Neuronal stem cell (in vitro differentiated cells): ENCODE data around the gene SH2D1A.

Experiments
- DNase-seq: peaks from one replicate; pipeline ENCODE4 v3.0.0-alpha.2; 2013; ENCODE audit warnings: low spot score
- H2AFZ ChIP-seq: one replicate; pipeline ENCODE4 v1.6.1; 2013; ENCODE audit warnings: mild to moderate bottlenecking, low read length, inconsistent platforms
- H2AK5ac ChIP-seq: 2 replicates; pipeline ENCODE4 v1.6.1; 2013; ENCODE audit warnings: low read depth, mild to moderate bottlenecking, inconsistent platforms, low read length, moderate library complexity, mixed read lengths
- H2BK120ac ChIP-seq: 2 replicates; pipeline ENCODE4 v1.6.1; 2013; ENCODE audit warnings: low read depth, mild to moderate bottlenecking, inconsistent platforms, low read length, moderate library complexity, mixed read lengths
- H2BK12ac ChIP-seq: one replicate; pipeline ENCODE4 v1.6.1; 2013; ENCODE audit warnings: low read length, inconsistent platforms
- H2BK15ac ChIP-seq: 2 replicates; pipeline ENCODE4 v1.6.1; 2013; ENCODE audit warnings: mild to moderate bottlenecking, low read length, inconsistent platforms, mixed read lengths
- H2BK5ac ChIP-seq: one replicate; pipeline ENCODE4 v1.6.1; 2013; ENCODE audit warnings: inconsistent platforms, mild to moderate bottlenecking, low read length, moderate library complexity
- H3K14ac ChIP-seq: one replicate; pipeline ENCODE4 v1.6.1; 2013; ENCODE audit warnings: low read length, inconsistent platforms
- H3K18ac ChIP-seq: 2 replicates; pipeline ENCODE4 v1.6.1; 2013; ENCODE audit warnings: low read length, inconsistent platforms
- H3K23ac ChIP-seq: 2 replicates; pipeline ENCODE4 v1.6.1; 2013; ENCODE audit warnings: low read depth, mild to moderate bottlenecking, mixed read lengths, low read length, inconsistent platforms; ENCODE audit not compliant: poor library complexity
- H3K27ac ChIP-seq: replicated peaks from 3 replicates; pipeline ENCODE4 v1.5.1; 2013; ENCODE audit warnings: low read length, inconsistent platforms
- H3K27me3 ChIP-seq, 3 experiments: 2 replicates each; pipeline ENCODE4 v1.6.1; 2013; ENCODE audit warnings: low read length in 3 of 3, mild to moderate bottlenecking in 2 of 3, inconsistent platforms in 1 of 3, low read depth in 1 of 3, mixed read lengths in 1 of 3, moderate library complexity in 1 of 3; ENCODE audit not compliant: control insufficient read depth in 3 of 3, insufficient read depth in 3 of 3
- H3K36me3 ChIP-seq, 2 donors: replicated peaks in 1 of 2; 2 replicates each; pipeline ENCODE4 v1.6.1; 2013; ENCODE audit warnings: low read length in 2 of 2; ENCODE audit not compliant: control insufficient read depth in 2 of 2, insufficient read depth in 2 of 2
- H3K4ac ChIP-seq: 2 replicates; pipeline ENCODE4 v1.6.1; 2013; ENCODE audit warnings: inconsistent platforms, mild to moderate bottlenecking, low read length, moderate library complexity
- H3K4me1 ChIP-seq, 2 donors: 1 replicate in 1 of 2; 2 replicates in 1 of 2; pipeline ENCODE4 v1.6.1; 2013; ENCODE audit warnings: low read length in 2 of 2, low read depth in 1 of 2; ENCODE audit not compliant: control insufficient read depth in 2 of 2, insufficient read depth in 1 of 2
- H3K4me2 ChIP-seq: one replicate; pipeline ENCODE4 v1.6.1; 2013; ENCODE audit warnings: mild to moderate bottlenecking, low read length, inconsistent platforms; ENCODE audit not compliant: insufficient read depth, poor library complexity, severe bottlenecking
- H3K4me3 ChIP-seq, 2 donors: 2 replicates each; pipeline ENCODE4 v1.5.1; 2013; ENCODE audit warnings: low read length in 2 of 2, mild to moderate bottlenecking in 2 of 2, inconsistent platforms in 1 of 2, moderate library complexity in 1 of 2
- H3K79me1 ChIP-seq: one replicate; pipeline ENCODE4 v1.6.1; 2013; ENCODE audit warnings: low read depth, mild to moderate bottlenecking, inconsistent platforms, low read length, moderate library complexity
- H3K9ac ChIP-seq: one replicate; pipeline ENCODE4 v1.6.1; 2013; ENCODE audit warnings: mild to moderate bottlenecking, low read depth, low read length, inconsistent platforms; ENCODE audit not compliant: poor library complexity
- H3K9me3 ChIP-seq, 2 donors: replicated peaks in 1 of 2; 2 replicates each; pipeline versions ENCODE3 to v1.6.1; 2013; ENCODE audit warnings: low read length in 2 of 2, mild to moderate bottlenecking in 2 of 2, inconsistent platforms in 1 of 2, low read depth in 1 of 2, mixed read lengths in 1 of 2, moderate library complexity in 1 of 2; ENCODE audit not compliant: control insufficient read depth in 2 of 2, insufficient read depth in 1 of 2
- H4K8ac ChIP-seq: one replicate; pipeline ENCODE4 v1.6.1; 2013; ENCODE audit warnings: low read depth, mild to moderate bottlenecking, inconsistent platforms, low read length, moderate library complexity
- H4K91ac ChIP-seq: one replicate; pipeline ENCODE4 v1.6.1; 2013; ENCODE audit warnings: low read length, low read depth, mild to moderate bottlenecking, inconsistent platforms; ENCODE audit not compliant: poor library complexity
- WGBS, 2 donors: extraction: QIAGEN DNeasy Blood & Tissue Kit; methylation state at CpG; one replicate each; pipeline ENCODE4 v1.1.7; 2013; ENCODE audit warnings: missing lambda C conversion rate in 2 of 2, mixed read lengths in 1 of 2; ENCODE audit not compliant: insufficient read length in 2 of 2, insufficient replicate concordance in 1 of 2; ENCODE audit errors: extremely low coverage in 2 of 2; 5-methylcytosine and 5-hydroxymethylcytosine counted together

The SH2D1A gene

GRCh38 chrX:124341396-124342132 lies 4.8 kb upstream of the SH2D1A start:
- DNase-seq, result no peak
- Histone ChIP-seq H3K4me2 (no peak overlapping the region), H3K4me3 (no peak overlapping the region), H2BK12ac (no peak overlapping the region), H3K4me1 (no peaks in the 10 kb centered on the region), H3K14ac (no peak overlapping the region), H3K23ac (no peak overlapping the region), H3K9ac (no peak overlapping the region), H2AFZ (no peak overlapping the region), H2AK5ac (no peak overlapping the region), H3K79me1 (no peaks in the 10 kb centered on the region), H2BK15ac (no peak overlapping the region), H3K36me3 (no peaks in the 10 kb centered on the region), H3K9me3 (no peaks in the 10 kb centered on the region), H3K27me3 (no peaks in the 10 kb centered on the region), H4K91ac (no peak overlapping the region), H2BK120ac (no peak overlapping the region), H3K18ac (no peak overlapping the region), H3K27ac (no peak overlapping the region), H3K4ac (no peak overlapping the region), H4K8ac (no peak overlapping the region), H2BK5ac (no peak overlapping the region)
- no CpG with 5 or more reads among the region's 7 CpGs for WGBS, 2 donors

- Histone ChIP-seq H3K14ac (no peak overlapping the region), H3K4ac (no peak overlapping the region), H2AK5ac (no peak overlapping the region), H3K9me3 (no peaks in the 10 kb centered on the region), H2BK5ac (no peak overlapping the region), H3K4me1 (no peaks in the 10 kb centered on the region), H3K36me3 (no peaks in the 10 kb centered on the region), H4K8ac (no peak overlapping the region), H3K4me3 (no peak overlapping the region), H2BK15ac (no peak overlapping the region), H2AFZ (no peak overlapping the region), H3K18ac (no peak overlapping the region), H2BK12ac (no peak overlapping the region), H3K27me3 (no peaks in the 10 kb centered on the region), H4K91ac (no peak overlapping the region), H3K23ac (no peak overlapping the region), H2BK120ac (no peak overlapping the region), H3K4me2 (no peak overlapping the region), H3K9ac (no peak overlapping the region), H3K79me1 (no peaks in the 10 kb centered on the region), H3K27ac (no peak overlapping the region)
- no CpG with 5 or more reads among the region's 7 CpGs for WGBS, 2 donors
- no peak for DNase-seq
These were observed 4.0 kb upstream of the SH2D1A start for GRCh38 chrX:124342174-124342867.

GRCh38 chrX:124343016-124343415 lies 3.3 kb upstream of the SH2D1A start:
- peaks cover 0 to 2% of the 10 kb centered on the region in 2 donors for H3K4me1 ChIP-seq
- no peak for DNase-seq

GRCh38 chrX:124344246-124344645 lies 2.1 kb upstream of the SH2D1A start:
- no peak overlapping the region for H3K18ac ChIP-seq
- H3K14ac ChIP-seq, result no peak overlapping the region
- H3K4me3 ChIP-seq, result no peak overlapping the region
- no peak overlapping the region for H3K4me2 ChIP-seq
- no peak overlapping the region for H2AFZ ChIP-seq
- no peak overlapping the region for H2BK5ac ChIP-seq
- no peak overlapping the region for H3K9ac ChIP-seq
- no peak overlapping the region for H4K8ac ChIP-seq
- H3K4ac ChIP-seq, result no peak overlapping the region
- H2BK15ac ChIP-seq, result no peak overlapping the region
- no CpG with 5 or more reads among the region's 4 CpGs for WGBS, 2 donors
- peaks cover 2 to 3% of the 10 kb centered on the region in 2 donors for H3K4me1 ChIP-seq
- H3K9me3 ChIP-seq, result no peaks in the 10 kb centered on the region
- no peak overlapping the region for H3K27ac ChIP-seq
- no peak overlapping the region for H4K91ac ChIP-seq
- H3K36me3 ChIP-seq, result no peaks in the 10 kb centered on the region
- DNase-seq, result no peak
- no peak overlapping the region for H3K23ac ChIP-seq
- no peaks in the 10 kb centered on the region for H3K79me1 ChIP-seq
- H2BK120ac ChIP-seq, result no peak overlapping the region
- H3K27me3 ChIP-seq, result no peaks in the 10 kb centered on the region
- H2BK12ac ChIP-seq, result no peak overlapping the region
- H2AK5ac ChIP-seq, result no peak overlapping the region

More at GRCh38 chrX:124343016-124343415, 3.3 kb upstream of the SH2D1A start:
- Histone ChIP-seq H3K4me3 (no peak overlapping the region), H3K9me3 (no peaks in the 10 kb centered on the region), H3K79me1 (no peaks in the 10 kb centered on the region), H2BK120ac (no peak overlapping the region), H3K18ac (no peak overlapping the region), H3K9ac (no peak overlapping the region), H4K8ac (no peak overlapping the region), H2BK5ac (no peak overlapping the region), H2BK12ac (no peak overlapping the region), H3K23ac (no peak overlapping the region), H2AFZ (no peak overlapping the region), H3K14ac (no peak overlapping the region), H3K27me3 (no peaks in the 10 kb centered on the region), H2BK15ac (no peak overlapping the region), H3K27ac (no peak overlapping the region), H2AK5ac (no peak overlapping the region), H3K4me2 (no peak overlapping the region), H4K91ac (no peak overlapping the region), H3K36me3 (no peaks in the 10 kb centered on the region), H3K4ac (no peak overlapping the region)
